Eye (tissue), 1 donor: ENCODE data around the gene MAGED4.
"Not testable (repeated sequence)": the region's sequence is repeated elsewhere in the genome, so short reads cannot be mapped to it uniquely, and the experiment has no call there.

Source experiments
- DNase-seq: peaks from one replicate; pipeline ENCODE4 v3.0.0-alpha.2; 2015

Gene MAGED4

GRCh38 chrX:52184440-52185077 is at the start of gene MAGED4:
Gene MAGED4, plus strand, starts transcription at chrX:52184888. Its CDS starts 1,035 bp downstream, at chrX:52185923.
- not testable (repeated sequence) for DNase-seq

GRCh38 chrX:52138830-52139544 is 45.7 kb upstream of the MAGED4 start:
- DNase-seq, result no peak

GRCh38 chrX:52139545-52139895 is 45.2 kb upstream of the MAGED4 start:
- no peak for DNase-seq

GRCh38 chrX:52140020-52140419 is 44.7 kb upstream of the MAGED4 start:
- DNase-seq, result no peak

GRCh38 chrX:52150667-52151066 is 34.0 kb upstream of the MAGED4 start:
- DNase-seq, result not testable (repeated sequence)

GRCh38 chrX:52160140-52160539 is 24.5 kb upstream of the MAGED4 start:
- DNase-seq, result not testable (repeated sequence)

- DNase-seq, result peak; percentile 33
These were observed 17.8 kb upstream of the MAGED4 start for GRCh38 chrX:52166840-52167239.

GRCh38 chrX:52171055-52171454 is 13.6 kb upstream of the MAGED4 start:
- DNase-seq, result not testable (repeated sequence)

- not testable (repeated sequence) for DNase-seq
These were observed 378 bp downstream of the MAGED4 start for GRCh38 chrX:52185078-52185453.

GRCh38 chrX:52211405-52211804 is 26.7 kb downstream of the MAGED4 start:
- not testable (repeated sequence) for DNase-seq

GRCh38 chrX:52213276-52213675 is 28.6 kb downstream of the MAGED4 start:
- DNase-seq, result no peak

GRCh38 chrX:52216541-52216940 is 31.9 kb downstream of the MAGED4 start:
- no peak for DNase-seq

GRCh38 chrX:52217494-52218160 is 32.9 kb downstream of the MAGED4 start:
- peak; percentile 18 for DNase-seq

- DNase-seq, result no peak
These were observed 36.2 kb downstream of the MAGED4 start for GRCh38 chrX:52220936-52221335.
